DND-41 (cell line): ENCODE results near the gene PRR35.

Experiments used
- ATAC-seq: fragments of 200-7000 bp; cut with Tn5 transposase; 3 replicates; pipeline ENCODE4 v1.9.1; 2021; ENCODE audit warnings: low read depth; ENCODE audit not compliant: insufficient read depth
- DNase-seq: peaks from one replicate; pipeline ENCODE4 v3.0.0-alpha.2; 2020
- H2AFZ ChIP-seq: 2 replicates; pipeline ENCODE4 v1.6.0; 2012; ENCODE audit warnings: low read depth, low read length
- H3K27ac ChIP-seq: 2 replicates; pipeline ENCODE4 v1.5.1; 2012; ENCODE audit warnings: low read length, inconsistent platforms
- H3K27me3 ChIP-seq: fragments of 200-600 bp; sonication (generic); 2 replicates; pipeline ENCODE4 v1.6.0; 2012; ENCODE audit warnings: low read length, mild to moderate bottlenecking, inconsistent platforms; ENCODE audit not compliant: insufficient read depth, poor library complexity
- H3K36me3 ChIP-seq: 2 replicates; pipeline ENCODE4 v1.5.1; 2012; ENCODE audit warnings: low read length, inconsistent platforms; ENCODE audit not compliant: insufficient read depth
- H3K4me1 ChIP-seq: 2 replicates; pipeline ENCODE4 v1.5.1; 2012; ENCODE audit warnings: mild to moderate bottlenecking, low read length; ENCODE audit not compliant: insufficient read depth
- H3K4me2 ChIP-seq: 2 replicates; pipeline ENCODE4 v1.6.0; 2012; ENCODE audit warnings: mild to moderate bottlenecking, moderate library complexity, low read length, inconsistent platforms; ENCODE audit not compliant: insufficient read depth
- H3K4me3 ChIP-seq, 2 experiments: fragments of 200-600 bp in 1 of 2; shearing (Covaris generic) in 1 of 2; 2 replicates each; pipeline ENCODE4 v1.5.1; 2012 to 2016; ENCODE audit warnings: inconsistent platforms in 2 of 2, low read length in 2 of 2, mild to moderate bottlenecking in 2 of 2, low read depth in 1 of 2, moderate library complexity in 1 of 2
- H3K79me2 ChIP-seq: 2 replicates; pipeline ENCODE4 v1.6.0; 2012; ENCODE audit warnings: low read length, inconsistent platforms; ENCODE audit not compliant: insufficient read depth
- H3K9ac ChIP-seq: 2 replicates; pipeline ENCODE4 v1.6.0; 2012; ENCODE audit warnings: low read depth, mild to moderate bottlenecking, inconsistent platforms, low read length, moderate library complexity
- H3K9me3 ChIP-seq: 2 replicates; pipeline ENCODE4 v1.5.1; 2012; ENCODE audit warnings: low read length, moderate library complexity, mild to moderate bottlenecking, inconsistent platforms; ENCODE audit not compliant: insufficient read depth, severe bottlenecking
- H4K20me1 ChIP-seq: 2 replicates; pipeline ENCODE4 v1.6.0; 2012; ENCODE audit warnings: low read length; ENCODE audit not compliant: insufficient read depth
- CTCF ChIP-seq: IDR thresholded peaks from 2 replicates; pipeline ENCODE4 v1.5.1; 2012; ENCODE audit warnings: borderline replicate concordance, low read length, moderate library complexity, mild to moderate bottlenecking; ENCODE audit not compliant: poor library complexity, severe bottlenecking; ENCODE audit errors: extremely low read depth
- EZH2 ChIP-seq: IDR thresholded peaks from 3 replicates; pipeline ENCODE4 v1.6.1; 2012; ENCODE audit warnings: borderline replicate concordance, low read depth, mild to moderate bottlenecking, moderate library complexity, low read length, inconsistent platforms; ENCODE audit not compliant: severe bottlenecking

The PRR35 gene

GRCh38 chr16:551210-551609 lies 9.0 kb upstream of the PRR35 start:
- Histone ChIP-seq H3K4me2 (no peak overlapping the region), H3K36me3 (peaks cover 52% of the 10 kb centered on the region), H3K4me3 (no peak overlapping the region), H3K9ac (no peak overlapping the region), H2AFZ (no peak overlapping the region), H3K9me3 (no peaks in the 10 kb centered on the region), H3K79me2 (peaks cover 2% of the 10 kb centered on the region; the same call in 1 of the 2 replicates), H3K27me3 (no peaks in the 10 kb centered on the region), H3K4me1 (no peaks in the 10 kb centered on the region), H3K27ac (no peak overlapping the region), H4K20me1 (peaks cover 21% of the 10 kb centered on the region)
- TF ChIP-seq CTCF (no peak), EZH2 (no peak)
- DNase-seq = no peak
- ATAC-seq = no peak

GRCh38 chr16:552171-552570 lies 8.0 kb upstream of the PRR35 start:
- no peak overlapping the region for H2AFZ ChIP-seq
- 0 out of 2 replicates have a peak, but pooled peaks cover under 1% of the 10 kb centered on the region for H3K79me2 ChIP-seq
- H3K27me3 ChIP-seq = no peaks in the 10 kb centered on the region
- no peak overlapping the region for H3K4me3 ChIP-seq
- ATAC-seq (no peak), DNase-seq (no peak)
- no peak overlapping the region for H3K4me2 ChIP-seq
- H3K9me3 ChIP-seq = no peaks in the 10 kb centered on the region
- H3K9ac ChIP-seq = no peak overlapping the region
- H3K36me3 ChIP-seq = peaks cover 48% of the 10 kb centered on the region
- TF ChIP-seq CTCF (no peak), EZH2 (no peak)
- no peak overlapping the region for H3K27ac ChIP-seq
- no peaks in the 10 kb centered on the region for H3K4me1 ChIP-seq
- H4K20me1 ChIP-seq = peaks cover 11% of the 10 kb centered on the region

- H3K4me1 ChIP-seq = no peaks in the 10 kb centered on the region
- no peaks in the 10 kb centered on the region for H3K9me3 ChIP-seq
- H3K27ac ChIP-seq = no peak overlapping the region
- H3K27me3 ChIP-seq = no peaks in the 10 kb centered on the region
- no peak overlapping the region for H3K4me3 ChIP-seq
- no peaks in the 10 kb centered on the region for H3K79me2 ChIP-seq
- H3K4me2 ChIP-seq = no peak overlapping the region
- ATAC-seq = no peak; the same call in 2 of the 3 replicates
- DNase-seq = no peak
- TF ChIP-seq EZH2 (no peak), CTCF (no peak)
- peaks cover 35% of the 10 kb centered on the region for H3K36me3 ChIP-seq
- no peak overlapping the region for H2AFZ ChIP-seq
- peaks cover 6% of the 10 kb centered on the region for H4K20me1 ChIP-seq
- H3K9ac ChIP-seq = no peak overlapping the region
Measured at GRCh38 chr16:553601-554296, 6.4 kb upstream of the PRR35 start.

GRCh38 chr16:554297-554621 lies 5.9 kb upstream of the PRR35 start:
- H3K4me2 ChIP-seq = no peak overlapping the region
- H3K4me1 ChIP-seq = no peaks in the 10 kb centered on the region
- H4K20me1 ChIP-seq = peaks cover 6% of the 10 kb centered on the region
- no peaks in the 10 kb centered on the region for H3K27me3 ChIP-seq
- H3K4me3 ChIP-seq = no peak overlapping the region
- no peak for TF ChIP-seq CTCF
- TF ChIP-seq EZH2 = no peak
- H3K27ac ChIP-seq = no peak overlapping the region
- no peak for ATAC-seq
- no peak overlapping the region for H3K9ac ChIP-seq
- no peaks in the 10 kb centered on the region for H3K9me3 ChIP-seq
- no peak for DNase-seq
- H2AFZ ChIP-seq = no peak overlapping the region
- H3K79me2 ChIP-seq = no peaks in the 10 kb centered on the region
- H3K36me3 ChIP-seq = peaks cover 31% of the 10 kb centered on the region
